Amniotic stem cell (primary cell): Measurements from ENCODE around the gene CD28.
"Not testable (repeated sequence)": the region's sequence is repeated elsewhere in the genome, so short reads cannot be mapped to it uniquely, and the experiment has no call there.

ENCODE experiments used
- DNase-seq: peaks from one replicate; lab custom pipeline; 2025; lab: John Stamatoyannopoulos, UW

Gene CD28

DNA sequence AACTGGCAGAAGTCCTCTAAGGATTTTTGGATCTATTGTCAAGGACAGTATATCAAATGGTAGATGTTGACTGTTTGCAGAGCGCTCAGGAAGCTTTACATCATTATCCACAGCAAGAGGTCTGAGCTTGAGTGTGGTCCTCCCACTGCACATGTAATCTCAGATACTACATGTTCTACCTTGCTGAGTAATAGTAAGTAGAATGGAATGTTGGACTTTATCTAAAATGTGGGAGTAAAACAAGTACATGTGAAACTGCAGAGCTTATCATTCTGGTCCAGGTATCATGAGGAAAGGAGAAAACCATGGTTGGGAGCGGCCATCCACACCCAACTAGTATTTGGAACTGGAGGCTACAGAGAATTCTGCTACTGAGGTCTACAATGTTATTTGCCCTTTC is 19.3 kb upstream of the CD28 start:
- no peak for DNase-seq

DNA sequence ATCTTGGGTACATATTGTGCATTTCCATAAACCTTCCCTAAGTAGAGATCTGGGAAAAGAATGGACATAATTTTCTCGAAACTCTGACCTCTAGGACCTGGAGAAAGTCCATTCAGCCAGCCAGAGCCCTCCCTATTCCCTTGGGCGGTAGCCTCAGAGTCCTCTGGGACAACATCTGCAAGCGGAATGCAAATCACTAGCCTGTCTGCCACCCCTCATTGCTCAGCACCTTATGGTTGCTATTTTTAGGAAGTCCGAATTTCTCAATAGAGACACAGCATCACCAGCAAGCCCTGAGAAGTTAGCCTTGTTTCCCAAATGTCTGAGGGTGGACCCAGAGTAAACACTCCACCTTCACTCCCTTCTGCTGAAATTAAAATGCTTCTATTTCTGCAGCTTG is 17.6 kb upstream of the CD28 start:
- no peak for DNase-seq

- no peak for DNase-seq
Measured at GRCh38 chr2:203689426-203690116, 16.9 kb upstream of the CD28 start.

DNA sequence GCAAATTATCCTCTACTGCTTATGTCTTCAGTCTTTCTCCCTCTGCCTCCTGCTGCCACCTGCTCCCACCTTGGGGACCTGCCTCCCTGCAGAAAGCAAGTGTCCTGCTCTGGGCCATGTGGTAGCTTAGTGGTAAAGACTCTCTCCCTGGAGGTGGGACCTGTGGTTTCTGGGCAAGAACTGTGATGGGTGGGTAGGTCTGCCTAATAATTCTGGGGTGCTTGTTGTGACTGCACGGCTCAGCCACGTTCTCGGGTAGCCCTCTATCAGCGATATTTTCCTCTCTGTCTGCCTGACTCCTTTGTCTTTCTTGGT is 16.4 kb upstream of the CD28 start:
- DNase-seq, result no peak

DNA sequence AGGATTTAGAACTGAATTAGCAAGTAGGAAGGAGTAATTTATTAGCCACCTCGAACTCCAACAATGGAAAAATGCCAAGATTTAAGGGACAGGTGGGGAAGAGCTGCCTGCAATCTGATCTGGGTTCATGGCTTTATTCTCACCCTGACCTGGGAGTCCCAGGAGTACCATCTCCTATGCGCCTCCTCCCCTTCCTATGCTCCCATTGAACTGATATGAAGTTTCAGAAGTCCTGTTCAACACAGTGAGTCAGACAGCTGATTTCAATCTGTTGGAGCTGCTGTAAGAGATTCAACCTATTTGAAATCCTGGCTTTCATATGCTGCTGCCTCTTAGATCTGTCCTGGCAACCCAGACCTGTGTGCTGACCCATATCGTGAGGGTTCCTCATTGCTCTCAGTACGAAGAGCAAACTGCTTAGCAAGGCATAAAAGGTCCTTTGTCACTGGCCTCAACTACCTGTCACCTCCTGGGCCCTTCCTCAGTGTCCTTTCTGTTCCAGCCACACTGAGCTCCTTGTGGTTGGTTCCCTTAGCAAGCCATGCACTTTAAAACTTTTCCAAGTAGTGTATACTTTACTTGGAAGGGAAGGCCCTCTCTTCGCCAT is 15.9 kb upstream of the CD28 start:
- no peak for DNase-seq

GRCh38 chr2:203691149-203691548 is 15.3 kb upstream of the CD28 start:
- no peak for DNase-seq

DNA sequence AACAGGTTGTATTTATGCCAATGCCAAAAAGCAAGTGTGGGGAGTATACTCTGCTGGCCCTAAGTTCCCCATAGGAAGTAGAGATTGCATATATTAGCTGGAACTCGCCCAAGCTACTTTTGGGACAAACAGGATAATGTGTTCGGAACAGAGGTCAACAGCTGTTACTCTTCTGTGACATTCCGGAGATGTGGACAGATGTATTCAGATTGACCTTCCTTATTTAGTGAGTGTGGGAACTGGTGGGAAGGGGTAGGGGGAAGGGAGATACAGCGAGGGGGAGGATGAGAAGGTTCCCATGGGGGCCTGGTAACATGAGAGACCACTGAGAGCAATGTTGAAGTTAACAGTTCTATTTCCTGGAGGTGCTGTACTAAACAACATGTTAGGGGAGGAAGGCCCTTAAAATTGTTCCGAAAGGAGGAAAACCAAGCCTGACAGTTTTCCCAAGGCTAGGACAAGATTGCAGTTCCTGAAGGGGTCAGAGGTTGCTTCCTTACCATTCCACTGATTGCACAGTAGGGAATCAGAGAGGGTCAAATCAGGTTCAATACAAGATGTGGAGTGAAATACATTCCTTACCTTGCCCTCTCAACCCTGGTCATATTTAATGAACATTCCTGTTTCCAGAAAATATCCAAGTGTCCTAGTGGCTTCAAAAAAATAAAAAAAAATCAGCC is 14.3 kb upstream of the CD28 start:
- DNase-seq, result no peak

DNA sequence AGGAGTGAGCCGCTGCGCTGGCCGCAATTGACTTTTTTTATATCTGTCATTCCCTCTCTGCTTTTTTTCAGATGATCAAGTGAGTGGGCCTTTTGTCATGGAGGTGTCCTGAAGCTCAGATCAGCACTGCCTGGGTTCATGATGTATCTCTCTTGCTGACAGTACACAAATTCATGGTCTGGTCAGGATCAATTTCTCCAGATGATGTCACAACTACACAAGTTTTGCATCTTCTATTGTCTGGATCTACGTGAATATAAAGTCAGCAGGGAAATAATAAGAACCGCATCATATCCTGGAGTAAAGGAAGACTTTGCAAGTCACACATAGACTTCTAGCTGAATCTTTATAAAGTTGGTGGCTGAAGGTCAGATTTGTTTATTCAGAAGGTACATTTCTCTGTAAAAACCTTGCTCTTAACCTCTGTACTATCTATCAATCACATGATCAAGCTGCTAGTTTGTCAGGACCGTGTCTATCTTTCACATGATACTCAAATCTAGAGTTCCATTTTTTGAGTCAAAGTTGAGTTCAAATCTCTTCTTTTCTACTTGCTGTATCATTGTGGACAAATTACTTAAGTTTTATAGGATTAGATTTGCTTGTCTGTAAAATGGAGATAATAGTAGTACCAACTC is 13.1 kb upstream of the CD28 start:
- no peak for DNase-seq

DNA sequence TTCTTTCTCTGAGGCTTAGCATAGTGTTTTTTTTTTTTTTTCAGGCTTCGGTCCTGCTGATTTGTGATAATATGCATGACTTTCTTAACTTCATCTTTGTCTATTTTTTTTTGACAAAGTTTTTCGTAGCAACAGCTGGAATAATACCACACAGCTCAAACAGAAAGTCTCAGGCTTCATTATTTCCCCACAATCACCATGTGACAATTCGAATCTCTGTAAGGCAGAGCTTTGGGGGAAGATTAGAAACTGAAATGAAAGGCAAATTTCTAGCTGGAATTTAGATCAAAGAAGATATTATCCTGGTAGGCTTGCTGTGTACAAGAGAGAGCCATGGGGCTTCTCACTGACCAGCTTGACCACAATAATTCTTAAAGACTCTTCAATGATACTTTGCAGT is 12.2 kb upstream of the CD28 start:
- DNase-seq, result no peak

DNA sequence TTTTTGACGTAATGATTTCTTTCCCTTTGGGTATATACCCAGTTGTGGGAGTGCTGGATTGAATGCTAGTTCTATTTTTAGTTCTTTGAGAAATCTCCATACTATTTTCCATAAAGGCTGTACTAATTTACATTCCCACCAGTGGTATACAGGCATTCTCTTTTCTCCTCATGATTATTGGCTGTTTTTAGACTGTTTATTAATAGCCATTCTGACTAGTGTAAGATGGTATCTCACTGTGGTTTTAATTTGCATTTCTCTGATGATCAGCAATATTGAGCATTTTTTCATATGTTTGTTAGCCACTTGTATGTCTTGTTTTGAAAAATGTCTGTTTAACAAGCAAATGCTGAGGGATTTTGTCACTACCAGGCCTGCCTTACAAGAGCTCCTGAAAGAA is 9.2 kb upstream of the CD28 start:
- no peak for DNase-seq

DNA sequence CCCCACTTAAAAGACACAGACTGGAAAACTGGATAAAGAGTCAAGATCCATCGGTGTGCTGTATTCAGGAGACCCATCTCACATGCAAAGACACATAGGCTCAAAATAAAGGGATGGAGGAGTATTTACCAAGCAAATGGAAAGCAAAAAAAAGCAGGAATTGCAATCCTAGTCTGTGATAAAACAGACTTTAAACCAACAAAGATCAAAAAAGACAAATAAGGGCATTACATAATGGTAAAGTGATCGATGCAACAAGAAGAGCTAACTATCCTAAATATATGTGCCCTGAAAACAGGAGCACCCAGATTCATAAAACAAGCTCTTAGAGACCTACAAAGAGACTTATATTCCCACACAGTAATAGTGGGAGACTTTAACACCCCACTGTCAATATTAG is 8.7 kb upstream of the CD28 start:
- DNase-seq, result not testable (repeated sequence)

- not testable (repeated sequence) for DNase-seq
Measured at GRCh38 chr2:203698410-203698809, 8.0 kb upstream of the CD28 start.

DNA sequence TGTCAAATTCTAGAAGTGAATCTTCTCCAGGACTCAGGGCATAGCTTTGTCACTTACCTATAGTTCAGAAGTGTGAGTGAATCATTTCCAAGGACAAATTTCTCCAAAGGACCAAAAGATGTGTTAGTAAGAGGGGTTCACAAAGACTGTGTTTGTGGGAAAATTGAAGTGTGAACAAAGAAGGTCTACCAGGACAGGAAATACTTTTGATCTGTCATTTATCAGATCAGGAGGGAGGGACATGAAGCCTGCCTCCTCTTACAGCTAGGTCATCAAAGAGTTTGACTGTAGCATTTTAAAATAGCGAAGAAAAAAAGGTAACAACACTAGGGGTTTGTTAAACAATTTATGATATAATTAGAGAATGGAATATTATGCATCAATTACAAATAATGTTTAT is 2.0 kb upstream of the CD28 start:
- DNase-seq, result no peak

DNA sequence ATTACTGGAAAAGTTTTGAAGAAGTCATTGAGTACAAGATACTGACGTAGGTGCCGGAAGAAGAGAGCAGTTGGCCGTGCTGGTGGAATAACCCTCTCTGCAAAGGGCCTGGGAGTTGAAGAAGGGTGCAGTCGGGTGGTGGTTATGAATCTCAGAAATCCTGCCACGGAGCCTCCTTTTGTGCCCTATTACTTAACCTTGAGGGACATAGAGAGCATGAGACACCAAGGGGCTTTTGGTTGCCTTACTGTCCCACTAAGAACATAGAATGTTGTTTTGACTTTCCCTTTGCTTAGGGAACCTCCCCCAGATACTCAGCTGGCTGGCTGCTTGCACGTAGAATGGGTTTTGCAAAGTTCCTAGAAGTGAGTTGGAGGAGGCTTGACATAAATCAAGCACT is 1.3 kb upstream of the CD28 start:
- no peak for DNase-seq

GRCh38 chr2:203707530-203707929 is 1.1 kb downstream of the CD28 start:
- no peak for DNase-seq

GRCh38 chr2:203708846-203709396 is 2.5 kb downstream of the CD28 start:
- no peak for DNase-seq

- no peak for DNase-seq
Measured at GRCh38 chr2:203709416-203710040, 3.1 kb downstream of the CD28 start.

GRCh38 chr2:203710226-203710625 is 3.8 kb downstream of the CD28 start:
- no peak for DNase-seq

DNA sequence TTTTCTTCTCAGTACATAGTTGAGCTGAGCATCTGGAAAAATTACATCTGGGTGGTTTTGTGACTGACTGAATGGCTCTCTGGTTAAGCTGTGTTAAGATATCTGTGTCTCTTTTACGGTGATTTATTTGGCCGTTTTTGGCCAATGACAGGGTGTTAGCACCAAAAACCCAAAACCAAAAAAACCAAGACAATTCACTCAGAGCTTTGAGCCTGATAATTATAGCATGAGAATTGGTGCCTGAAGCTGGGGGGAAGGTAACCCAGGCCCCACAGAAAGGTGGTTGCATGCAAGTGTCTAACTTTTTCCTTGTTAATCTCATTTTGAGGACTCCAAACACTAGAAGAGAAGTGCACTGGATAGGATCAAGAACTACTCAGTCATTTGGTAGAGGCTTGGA is 4.5 kb downstream of the CD28 start:
- DNase-seq, result no peak

GRCh38 chr2:203711399-203711798 is 5.0 kb downstream of the CD28 start:
- no peak for DNase-seq

DNA sequence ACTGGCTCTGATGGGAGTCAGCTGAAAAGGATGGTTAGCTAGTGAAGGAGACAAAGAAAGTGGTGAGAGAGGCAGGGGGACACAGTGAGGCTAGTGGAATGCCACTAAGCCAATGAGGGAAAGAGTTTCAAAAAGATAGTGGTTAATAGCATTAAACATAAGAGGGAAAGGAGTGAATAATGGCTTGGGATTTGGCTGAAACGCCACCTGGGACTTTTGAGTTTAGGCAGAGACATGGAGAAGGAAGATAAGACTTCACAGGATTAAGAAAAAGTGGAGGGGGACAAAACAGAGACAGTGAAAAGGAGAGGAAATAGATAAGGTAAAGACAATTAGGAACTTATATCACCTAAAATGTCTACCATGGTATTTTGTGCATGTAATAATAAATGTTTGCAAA is 6.9 kb downstream of the CD28 start:
- DNase-seq, result no peak

GRCh38 chr2:203714112-203714511 is 7.7 kb downstream of the CD28 start:
- no peak for DNase-seq

DNA sequence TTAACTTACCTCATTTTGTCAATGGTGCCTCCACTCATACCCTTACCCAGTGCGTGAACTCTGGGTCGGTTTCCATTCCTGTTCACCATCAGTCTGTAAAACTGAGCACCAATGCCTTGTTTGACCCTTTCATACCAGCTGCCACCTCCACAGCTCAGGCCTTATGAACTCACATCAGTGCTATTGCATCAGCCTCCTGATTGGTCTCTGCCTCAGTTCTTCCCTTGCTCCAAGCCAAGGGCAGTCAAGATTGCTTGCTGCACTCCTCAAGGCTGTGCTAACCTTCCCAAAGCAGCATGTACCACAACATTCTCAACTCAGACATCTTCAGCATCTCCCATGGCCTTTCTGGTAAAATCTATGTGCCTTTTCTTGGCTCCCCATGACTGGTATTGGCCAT is 9.3 kb downstream of the CD28 start:
- DNase-seq, result no peak
